Testis (tissue), 3 donors: Measurements from ENCODE around the gene TUBGCP6. TPM values are rescaled to one million over a fixed set of nuclear protein-coding genes. Genes with fewer than 3 reads are reported as not detected.

Experiments used
- DNase-seq: peaks from one replicate; pipeline ENCODE4 v3.0.0-alpha.2; 2019
- H3K27ac ChIP-seq, 2 donors: fragments of 200-600 bp; sonication (generic); one replicate each; pipeline ENCODE4 v1.5.1; 2019
- H3K27me3 ChIP-seq: fragments of 200-600 bp; sonication (generic); one replicate; pipeline ENCODE4 v1.5.1; 2019
- H3K36me3 ChIP-seq: fragments of 200-600 bp; sonication (generic); one replicate; pipeline ENCODE4 v1.5.1; 2017; ENCODE audit warnings: low read depth; ENCODE audit errors: missing control alignments
- H3K4me1 ChIP-seq: fragments of 200-600 bp; sonication (generic); one replicate; pipeline ENCODE4 v1.5.1; 2019
- H3K4me3 ChIP-seq, 2 donors: fragments of 200-600 bp; sonication (generic); one replicate each; pipeline ENCODE4 v1.5.1; 2017 to 2019
- H3K9me3 ChIP-seq: fragments of 200-600 bp; sonication (generic); one replicate; pipeline ENCODE4 v1.5.1; 2017
- POLR2A ChIP-seq: fragments of 450-650 bp; IDR thresholded peaks from one replicate; pipeline ENCODE4 v1.6.1; 2017; ENCODE audit warnings: antibody characterized with exemption, mild to moderate bottlenecking, moderate library complexity
- WGBS, 2 donors: methylation state at CpG; one replicate each; pipeline ENCODE4 v1.1.5; 2018; 5-methylcytosine and 5-hydroxymethylcytosine counted together
- intact Hi-C: fragments of 100-400 bp; cut with DNase I; formaldehyde crosslinking; loops from one replicate; pipeline ENCODE4 v1.15.1; 2023; ENCODE audit warnings: low total_unique reads
- polyA plus RNA-seq: library from polyadenylated mRNA; stranded (reverse); fragments of 350-450 nt; fragmentation: Illumina TruSeq; extraction: RNeasy Lipid Tissue Mini Kit (QIAGEN cat#74804); gene quantifications from one replicate; pipeline ENCODE4 v1.2.3, GENCODE V29; 2014; ENCODE audit warnings: low read depth, low replicate concordance; ENCODE audit not compliant: insufficient read depth
- total RNA-seq, 2 donors: library from RNA; depleted of rRNA; stranded (reverse); fragments of >200 nt; gene quantifications; one replicate each; pipeline ENCODE4 v1.2.3, GENCODE V29; 2016
- TF ChIP-seq, protein P1 (sequence below), 3 experiments: fragments of 450-650 bp in 2 of 3; fragments of 200-600 bp in 1 of 3; sonication (generic) in 1 of 3; IDR thresholded peaks; one replicate each; pipeline ENCODE4 v1.5.1; 2016 to 2019; ENCODE audit warnings: antibody characterized with exemption in 3 of 3, mild to moderate bottlenecking in 2 of 3, moderate library complexity in 1 of 3

The TUBGCP6 gene
- total and polyA plus RNA-seq, 3 donors from 2014 or later, result 40.2 to 143 (median 136) TPM

DNA sequence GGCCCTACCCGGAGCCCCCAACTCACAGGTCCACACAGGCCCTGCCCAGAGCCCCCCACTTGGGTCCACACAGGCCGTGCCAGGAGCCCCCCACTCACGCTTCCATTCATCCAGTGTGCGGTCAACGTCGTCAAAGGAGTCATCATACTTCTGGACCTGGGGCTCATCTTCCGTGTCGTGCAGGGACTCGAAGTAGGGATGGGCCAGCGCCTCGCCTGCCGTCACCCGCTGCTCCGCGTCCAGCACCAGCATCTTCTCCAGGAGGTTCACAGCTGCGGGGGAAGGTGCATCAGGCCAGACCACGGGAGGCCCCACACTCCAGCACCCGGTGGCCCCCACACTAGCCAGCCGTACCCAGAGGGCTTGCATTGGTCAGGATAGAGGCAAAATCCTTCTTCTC, 10.3 kb upstream of the TUBGCP6 start:
- intact Hi-C loops, result no loop called here
- WGBS, 2 donors, result 88 to 94% methylated on average over 13 to 19 of the region's 19 CpGs
- TF ChIP-seq POLR2A, result no peak
- TF ChIP-seq, protein P1, sequence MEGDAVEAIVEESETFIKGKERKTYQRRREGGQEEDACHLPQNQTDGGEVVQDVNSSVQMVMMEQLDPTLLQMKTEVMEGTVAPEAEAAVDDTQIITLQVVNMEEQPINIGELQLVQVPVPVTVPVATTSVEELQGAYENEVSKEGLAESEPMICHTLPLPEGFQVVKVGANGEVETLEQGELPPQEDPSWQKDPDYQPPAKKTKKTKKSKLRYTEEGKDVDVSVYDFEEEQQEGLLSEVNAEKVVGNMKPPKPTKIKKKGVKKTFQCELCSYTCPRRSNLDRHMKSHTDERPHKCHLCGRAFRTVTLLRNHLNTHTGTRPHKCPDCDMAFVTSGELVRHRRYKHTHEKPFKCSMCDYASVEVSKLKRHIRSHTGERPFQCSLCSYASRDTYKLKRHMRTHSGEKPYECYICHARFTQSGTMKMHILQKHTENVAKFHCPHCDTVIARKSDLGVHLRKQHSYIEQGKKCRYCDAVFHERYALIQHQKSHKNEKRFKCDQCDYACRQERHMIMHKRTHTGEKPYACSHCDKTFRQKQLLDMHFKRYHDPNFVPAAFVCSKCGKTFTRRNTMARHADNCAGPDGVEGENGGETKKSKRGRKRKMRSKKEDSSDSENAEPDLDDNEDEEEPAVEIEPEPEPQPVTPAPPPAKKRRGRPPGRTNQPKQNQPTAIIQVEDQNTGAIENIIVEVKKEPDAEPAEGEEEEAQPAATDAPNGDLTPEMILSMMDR (IDR thresholded peaks at IDR 0.05), result no peak

DNA sequence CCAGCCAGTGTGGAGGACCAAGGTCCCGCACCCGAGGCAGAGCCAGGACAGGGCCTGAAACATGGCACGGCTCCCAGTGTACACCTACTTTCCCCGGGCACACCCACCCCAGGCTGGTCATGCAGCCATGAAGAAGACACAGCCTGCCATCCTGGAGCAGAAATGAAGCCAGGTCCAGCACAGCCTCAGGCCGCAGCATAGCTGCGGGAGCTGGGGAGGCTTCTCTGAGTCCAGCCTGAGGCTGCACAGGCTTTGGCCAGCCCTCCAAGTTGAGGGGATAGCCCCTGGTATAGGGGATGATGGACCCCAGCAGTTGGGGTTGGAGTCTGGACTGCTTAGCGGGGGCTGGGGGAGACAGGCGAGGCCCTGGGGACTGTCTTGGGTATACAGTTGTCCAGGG, 9.1 kb upstream of the TUBGCP6 start:
- Histone ChIP-seq H3K4me3 (no peak overlapping the region), H3K36me3 (no peaks in the 10 kb centered on the region), H3K27me3 (no peaks in the 10 kb centered on the region), H3K27ac (no peak overlapping the region), H3K9me3 (no peaks in the 10 kb centered on the region), H3K4me1 (peaks cover 11% of the 10 kb centered on the region)
- intact Hi-C loops, result no loop called here
- TF ChIP-seq, protein P1 (IDR thresholded peaks at IDR 0.05), result no peak
- WGBS, 2 donors, result 80 to 89% methylated on average over 4 to 8 of the region's 8 CpGs
- DNase-seq, result no peak

More for the DNA sequence above, 10.3 kb upstream of the TUBGCP6 start:
- DNase-seq, result no peak
- Histone ChIP-seq H3K9me3 (no peaks in the 10 kb centered on the region), H3K27me3 (no peaks in the 10 kb centered on the region), H3K36me3 (no peaks in the 10 kb centered on the region), H3K4me1 (peaks cover 9% of the 10 kb centered on the region), H3K27ac (no peak overlapping the region), H3K4me3 (no peak overlapping the region)

DNA sequence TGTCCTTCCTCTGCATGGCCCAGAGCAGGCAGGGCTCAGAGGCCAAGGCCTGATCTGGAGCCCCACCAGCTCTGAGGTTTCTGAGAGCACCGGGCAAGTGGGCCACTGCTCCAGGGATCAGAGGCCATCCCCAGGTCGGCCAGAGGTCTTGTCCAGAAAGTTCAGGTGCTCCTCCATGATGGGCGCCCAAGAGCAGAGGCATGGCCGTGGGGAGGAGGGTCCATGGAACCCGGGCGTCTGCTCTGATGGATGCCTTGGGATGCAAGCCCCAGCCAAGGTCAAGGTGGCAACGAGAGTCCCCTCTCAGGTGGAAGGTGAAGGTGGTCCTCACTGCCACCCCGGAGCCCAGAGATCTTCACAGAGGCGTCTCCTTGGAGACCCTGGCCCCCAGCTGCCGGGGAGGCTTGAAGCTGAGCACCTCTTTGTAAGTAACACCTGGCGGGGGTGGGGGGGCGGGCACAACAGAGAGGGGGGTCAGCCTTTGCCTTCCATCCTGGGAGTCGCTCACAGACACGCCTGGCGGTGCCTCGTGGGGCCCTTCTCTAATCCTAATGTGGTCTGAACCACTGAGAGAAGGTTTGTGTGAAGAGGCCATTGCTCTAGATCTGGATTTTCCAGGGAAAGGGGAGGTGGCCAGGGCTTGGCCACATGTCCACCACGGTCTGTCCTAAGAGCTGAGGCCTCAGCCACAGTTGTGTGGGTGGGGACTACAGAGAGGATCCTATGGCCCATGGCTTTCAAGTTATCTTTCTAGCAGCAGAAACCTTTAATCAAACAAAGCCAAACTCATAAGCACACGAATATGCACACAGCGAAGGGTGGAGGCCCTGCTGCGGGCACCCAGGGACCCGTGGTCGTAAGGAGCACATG, 8.5 kb upstream of the TUBGCP6 start:
- H3K9me3 ChIP-seq, result no peaks in the 10 kb centered on the region
- TF ChIP-seq POLR2A, result no peak
- intact Hi-C loops, result no loop called here
- WGBS, 2 donors, result 67 to 85% methylated on average over 6 to 19 of the region's 22 CpGs
- H3K4me1 ChIP-seq, result peaks cover 11% of the 10 kb centered on the region
- no peak for DNase-seq
- H3K36me3 ChIP-seq, result no peaks in the 10 kb centered on the region
- no peaks in the 10 kb centered on the region for H3K27me3 ChIP-seq
- H3K4me3 ChIP-seq, result no peak overlapping the region
- H3K27ac ChIP-seq, result no peak overlapping the region

DNA sequence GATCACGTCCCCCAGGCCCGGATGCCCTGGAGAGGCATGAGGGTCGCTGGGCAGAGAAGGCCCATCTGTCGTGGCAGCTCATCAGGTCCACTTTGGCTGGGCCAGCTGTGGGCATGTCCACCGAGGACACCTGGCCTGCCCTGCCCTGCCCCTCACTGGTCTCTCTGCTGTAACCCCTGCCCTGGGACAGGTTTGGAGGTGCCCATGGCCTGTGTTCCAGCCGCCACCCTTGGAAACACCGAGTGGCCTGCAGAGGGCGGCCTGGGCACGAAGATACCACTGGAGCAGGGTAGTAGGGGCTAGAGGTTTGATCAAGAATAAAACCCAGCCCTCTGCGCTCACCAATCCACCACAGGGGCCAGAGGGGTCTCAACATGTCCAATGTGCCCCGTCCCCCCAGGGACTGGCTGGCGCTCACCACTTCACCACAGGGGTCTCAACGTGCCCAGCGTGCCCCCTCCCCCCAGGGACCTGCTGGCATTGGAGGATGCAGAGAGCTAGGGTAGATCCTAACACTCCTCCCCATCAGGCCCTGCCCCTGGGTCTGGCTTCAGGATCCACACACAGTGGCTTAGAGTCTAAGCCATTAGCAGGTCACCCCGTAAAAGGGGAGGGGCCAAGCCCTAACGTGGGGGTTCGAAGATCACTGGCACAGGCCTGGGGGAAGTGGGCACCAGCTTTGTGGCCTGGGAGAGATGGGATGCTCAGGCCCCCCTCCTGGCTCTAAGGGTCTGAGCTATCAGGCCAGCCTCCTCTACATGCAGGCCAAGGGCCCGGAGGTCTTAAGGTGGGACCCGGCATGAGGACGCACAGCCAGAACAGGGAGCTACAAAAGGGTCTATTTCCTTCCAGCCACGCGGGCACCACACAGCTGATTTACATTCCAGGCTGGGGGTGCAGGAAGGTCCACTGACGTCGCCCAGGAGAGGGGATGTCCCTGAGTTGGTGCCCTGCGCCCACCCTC, 7.5 kb upstream of the TUBGCP6 start:
- H3K27ac ChIP-seq, result no peak overlapping the region
- H3K36me3 ChIP-seq, result no peaks in the 10 kb centered on the region
- H3K4me3 ChIP-seq, result no peak overlapping the region
- 63 to 73% methylated on average over 13 to 25 of the region's 25 CpGs for whole genome bisulfite sequencing, 2 donors
- no peak for TF ChIP-seq POLR2A
- TF ChIP-seq, protein P1 (IDR thresholded peaks at IDR 0.05), result peak in 2 of 3 experiments; percentile 37 to 59
- H3K4me1 ChIP-seq, result peaks cover 11% of the 10 kb centered on the region
- no peaks in the 10 kb centered on the region for H3K9me3 ChIP-seq
- no peaks in the 10 kb centered on the region for H3K27me3 ChIP-seq
- intact Hi-C loops, result no loop called here
- DNase-seq, result peak; percentile 80
